IPS-20b (cell line): Measurements from ENCODE around the gene B3GAT3.
A peak's percentile ranks its signal among the peaks of the same experiment; 100 is the strongest.
"Not testable (repeated sequence)": the region's sequence is repeated elsewhere in the genome, so short reads cannot be mapped to it uniquely, and the experiment has no call there.

Experiments used
- H3K27ac ChIP-seq: one replicate; pipeline ENCODE4 v1.5.1; 2013; ENCODE audit warnings: low read length
- H3K27me3 ChIP-seq: 2 replicates; pipeline ENCODE4 v1.6.1; 2013; ENCODE audit warnings: mild to moderate bottlenecking, low read length, inconsistent platforms; ENCODE audit not compliant: insufficient read depth
- H3K36me3 ChIP-seq: 2 replicates; pipeline ENCODE4 v1.6.1; 2013; ENCODE audit warnings: low read depth, mild to moderate bottlenecking, inconsistent platforms, low read length, moderate library complexity; ENCODE audit not compliant: insufficient read depth
- H3K4me1 ChIP-seq: 2 replicates; pipeline ENCODE4 v1.6.1; 2013; ENCODE audit warnings: mild to moderate bottlenecking, control low read depth, inconsistent platforms, low read length, moderate library complexity; ENCODE audit not compliant: insufficient read depth
- H3K4me3 ChIP-seq: 2 replicates; pipeline ENCODE4 v1.5.1; 2013; ENCODE audit warnings: mild to moderate bottlenecking, low read length, inconsistent platforms
- H3K9ac ChIP-seq: 2 replicates; pipeline ENCODE4 v1.6.1; 2013; ENCODE audit warnings: low read depth, mild to moderate bottlenecking, inconsistent platforms, low read length, moderate library complexity
- H3K9me3 ChIP-seq: 2 replicates; pipeline ENCODE4 v1.6.1; 2013; ENCODE audit warnings: mild to moderate bottlenecking, low read depth, low read length, inconsistent platforms; ENCODE audit not compliant: insufficient read depth

The B3GAT3 gene

DNA sequence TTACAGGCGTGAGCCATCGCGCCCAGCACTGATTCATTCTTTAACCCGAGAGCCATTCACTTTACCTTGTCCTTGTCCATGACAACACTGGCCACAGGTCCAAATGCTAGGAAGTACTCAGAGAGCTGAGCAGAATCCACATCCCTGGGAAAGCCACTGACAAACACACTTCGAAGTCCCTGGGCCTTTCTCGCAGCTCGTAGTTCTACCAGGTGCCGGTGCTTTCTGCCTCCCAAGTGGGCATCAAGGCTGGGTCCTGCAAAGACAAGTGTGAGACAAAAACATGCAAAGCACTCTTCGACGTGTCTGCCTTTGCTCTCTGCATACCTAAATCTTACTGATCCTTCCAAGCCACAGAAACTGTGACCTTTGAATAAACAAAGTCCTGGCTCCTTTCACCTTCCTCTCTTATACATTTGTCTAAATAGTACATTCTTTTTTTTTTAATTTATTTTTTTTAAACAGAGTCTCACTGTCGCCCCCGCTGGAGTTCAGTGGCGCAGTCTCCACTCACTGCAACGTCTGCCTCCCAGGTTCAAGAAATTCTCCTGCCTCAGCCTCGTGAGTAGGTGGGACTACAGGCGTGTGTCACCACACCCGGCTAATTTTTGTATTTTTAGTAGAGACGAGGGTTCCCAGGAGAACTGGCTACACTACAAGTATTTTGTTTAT lies 32.7 kb downstream of the B3GAT3 start:
- Histone ChIP-seq H3K27ac (no peak overlapping the region), H3K4me3 (no peak overlapping the region), H3K9ac (no peak overlapping the region), H3K36me3 (peaks cover 46% of the 10 kb centered on the region), H3K4me1 (peaks cover 5% of the 10 kb centered on the region), H3K27me3 (no peaks in the 10 kb centered on the region), H3K9me3 (no peaks in the 10 kb centered on the region)

DNA sequence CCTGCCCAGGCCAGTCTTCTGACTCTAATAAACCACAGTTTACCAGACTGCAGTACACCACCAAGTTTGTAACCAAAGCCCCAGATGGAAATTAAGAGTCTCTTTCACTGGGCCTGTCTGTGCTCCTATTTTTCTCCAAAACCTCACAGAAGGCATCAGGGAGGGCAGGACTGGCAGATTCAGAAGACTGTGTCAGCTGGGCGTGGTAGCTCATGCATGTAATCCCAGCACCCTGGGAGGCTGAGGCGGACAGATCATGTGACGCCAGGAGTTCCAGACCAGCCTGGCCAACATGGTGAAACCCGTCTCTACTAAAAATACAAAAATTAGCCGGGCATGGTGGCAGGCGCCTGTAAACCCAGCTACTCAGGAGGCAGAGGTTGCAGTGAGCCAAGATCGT lies 36.4 kb downstream of the B3GAT3 start:
- not testable (repeated sequence) for H3K27me3 ChIP-seq, H3K4me1 ChIP-seq, H3K9me3 ChIP-seq, H3K4me3 ChIP-seq, H3K27ac ChIP-seq, H3K9ac ChIP-seq
- peaks cover 51% of the 10 kb centered on the region for H3K36me3 ChIP-seq

DNA sequence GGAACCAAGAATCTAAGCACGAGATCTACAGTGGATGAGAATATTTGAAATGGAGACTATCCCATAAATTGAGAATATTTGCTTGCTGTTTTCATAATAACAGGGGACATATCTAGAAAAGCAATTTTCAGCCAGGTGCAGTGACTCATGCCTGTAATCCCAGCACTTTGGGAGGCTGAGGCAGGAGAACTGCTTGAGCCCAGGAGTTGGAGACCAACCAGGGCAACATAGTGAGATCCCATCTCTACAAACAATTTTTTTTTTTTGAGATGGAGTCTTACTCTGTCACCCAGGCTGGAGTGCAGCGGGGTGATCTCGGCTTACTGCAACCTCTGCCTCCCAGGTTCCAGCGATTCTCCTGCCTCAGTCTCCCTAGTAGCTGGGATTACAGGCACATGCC lies 40.1 kb downstream of the B3GAT3 start:
- H3K9ac ChIP-seq, H3K27ac ChIP-seq, H3K4me3 ChIP-seq, H3K9me3 ChIP-seq, H3K27me3 ChIP-seq, H3K4me1 ChIP-seq: not testable (repeated sequence)
- peaks cover 61% of the 10 kb centered on the region for H3K36me3 ChIP-seq

DNA sequence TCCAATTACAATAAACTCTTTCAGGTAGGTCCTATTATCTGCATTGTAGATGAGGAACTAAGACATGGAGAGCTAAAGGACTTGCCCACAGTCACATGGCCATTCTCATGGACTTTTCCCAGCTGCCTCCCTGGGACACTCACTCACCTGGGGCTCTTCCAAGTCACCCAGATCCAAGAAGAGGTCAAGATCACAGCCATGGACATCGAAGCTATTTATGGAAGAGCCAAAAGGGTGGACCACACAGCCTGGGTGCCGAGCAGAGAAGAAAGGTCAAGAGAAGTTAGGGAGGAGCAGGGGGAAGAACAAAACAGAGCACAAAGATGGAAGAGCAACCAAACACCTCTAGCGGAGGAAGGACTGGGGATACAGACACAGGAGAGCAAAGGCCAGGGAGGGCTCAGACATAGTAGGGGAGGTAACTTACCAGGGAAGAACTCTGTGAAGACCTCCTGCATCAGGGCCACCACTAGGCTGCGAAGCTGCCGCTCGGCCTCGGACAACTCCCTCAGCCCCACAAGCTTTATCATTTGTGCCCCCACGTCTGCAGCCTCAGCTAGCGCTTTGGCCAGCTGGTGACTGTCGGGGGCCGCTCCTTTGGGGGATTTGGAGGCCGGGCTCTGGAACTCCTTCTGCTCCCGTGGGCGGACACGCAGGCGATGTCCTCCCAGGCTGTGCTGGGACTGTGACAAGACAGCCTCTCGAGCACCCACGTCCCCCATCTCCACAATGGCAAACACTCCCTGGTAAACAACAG lies 40.6 kb downstream of the B3GAT3 start:
- Histone ChIP-seq H3K27ac (no peak overlapping the region), H3K9ac (no peak overlapping the region), H3K4me3 (no peak overlapping the region), H3K9me3 (no peaks in the 10 kb centered on the region), H3K4me1 (no peaks in the 10 kb centered on the region), H3K27me3 (no peaks in the 10 kb centered on the region), H3K36me3 (peaks cover 64% of the 10 kb centered on the region)

GRCh38 chr11:62579252-62579651 lies 42.5 kb downstream of the B3GAT3 start:
- Histone ChIP-seq H3K9ac (no peak overlapping the region), H3K9me3 (no peaks in the 10 kb centered on the region), H3K4me1 (peaks cover 4% of the 10 kb centered on the region; the same call in 1 of the 2 replicates), H3K36me3 (peaks cover 61% of the 10 kb centered on the region), H3K27ac (no peak overlapping the region), H3K4me3 (no peak overlapping the region), H3K27me3 (no peaks in the 10 kb centered on the region)

GRCh38 chr11:62578541-62578940 lies 43.2 kb downstream of the B3GAT3 start:
- Histone ChIP-seq H3K36me3 (peaks cover 57% of the 10 kb centered on the region), H3K9me3 (no peaks in the 10 kb centered on the region), H3K4me1 (peaks cover 4% of the 10 kb centered on the region; the same call in 1 of the 2 replicates), H3K4me3 (no peak overlapping the region), H3K9ac (no peak overlapping the region), H3K27ac (no peak overlapping the region), H3K27me3 (no peaks in the 10 kb centered on the region)

GRCh38 chr11:62577046-62577714 lies 44.6 kb downstream of the B3GAT3 start:
- Histone ChIP-seq H3K9me3 (no peaks in the 10 kb centered on the region), H3K36me3 (peaks cover 60% of the 10 kb centered on the region), H3K4me1 (peaks cover 8% of the 10 kb centered on the region; the same call in 1 of the 2 replicates), H3K9ac (no peak overlapping the region), H3K27ac (no peak overlapping the region), H3K27me3 (no peaks in the 10 kb centered on the region), H3K4me3 (no peak overlapping the region)

GRCh38 chr11:62575837-62576236 lies 45.9 kb downstream of the B3GAT3 start:
- H3K27ac ChIP-seq, result no peak overlapping the region
- peaks cover 61% of the 10 kb centered on the region for H3K36me3 ChIP-seq
- peaks cover 15% of the 10 kb centered on the region; the same call in 1 of the 2 replicates for H3K4me1 ChIP-seq
- no peak overlapping the region for H3K9ac ChIP-seq
- no peak overlapping the region for H3K4me3 ChIP-seq
- H3K27me3 ChIP-seq, result no peaks in the 10 kb centered on the region
- H3K9me3 ChIP-seq, result no peaks in the 10 kb centered on the region

GRCh38 chr11:62575156-62575555 lies 46.6 kb downstream of the B3GAT3 start:
- peaks cover 15% of the 10 kb centered on the region; the same call in 1 of the 2 replicates for H3K4me1 ChIP-seq
- no peaks in the 10 kb centered on the region for H3K27me3 ChIP-seq
- peak overlapping the region; percentile 99; the same call in 1 of the 2 replicates for H3K4me3 ChIP-seq
- H3K9me3 ChIP-seq, result no peaks in the 10 kb centered on the region
- H3K27ac ChIP-seq, result no peak overlapping the region
- H3K36me3 ChIP-seq, result peaks cover 66% of the 10 kb centered on the region
- H3K9ac ChIP-seq, result peak overlapping the region; percentile 97; the same call in 1 of the 2 replicates

DNA sequence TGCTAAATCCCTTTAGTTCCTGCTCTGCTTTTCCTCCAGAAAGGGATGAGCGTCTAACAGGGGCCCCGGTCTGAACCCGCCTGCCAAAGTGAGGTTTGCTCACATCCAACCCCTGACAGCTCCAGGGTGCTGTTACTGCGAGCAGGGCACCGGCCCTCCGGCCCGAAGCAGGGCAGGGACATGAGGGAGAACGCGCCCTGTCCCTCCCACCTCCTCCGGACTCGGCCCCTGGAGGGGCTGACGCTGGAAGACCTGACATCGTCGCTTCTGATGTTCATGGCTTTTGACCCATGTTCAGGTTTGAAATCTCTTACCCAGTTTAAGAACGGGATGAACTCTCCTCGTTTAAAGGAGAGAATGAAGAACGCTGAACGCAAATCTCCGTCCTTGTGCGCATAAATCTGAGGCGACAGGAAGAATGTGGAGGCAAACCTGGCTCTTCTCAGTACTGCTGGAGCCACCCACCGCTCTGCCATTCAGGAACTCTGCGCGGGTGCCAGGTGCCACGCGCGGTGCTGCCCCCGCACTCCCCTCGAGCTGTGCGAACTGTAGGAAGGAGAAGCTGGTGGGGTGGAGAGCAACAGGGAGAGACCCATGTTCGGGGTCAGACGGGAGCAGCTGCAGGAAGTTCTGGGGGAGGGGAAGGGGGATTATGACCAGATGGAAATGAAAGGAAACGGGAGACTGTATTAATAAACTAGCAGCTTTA lies 47.3 kb downstream of the B3GAT3 start:
- peaks cover 15% of the 10 kb centered on the region; the same call in 1 of the 2 replicates for H3K4me1 ChIP-seq
- peaks cover 73% of the 10 kb centered on the region for H3K36me3 ChIP-seq
- no peaks in the 10 kb centered on the region for H3K27me3 ChIP-seq
- no peaks in the 10 kb centered on the region for H3K9me3 ChIP-seq
- H3K27ac ChIP-seq, result peak overlapping the region; percentile 40
- H3K9ac ChIP-seq, result peak overlapping the region; percentile 97
- peak overlapping the region; percentile 99 for H3K4me3 ChIP-seq

DNA sequence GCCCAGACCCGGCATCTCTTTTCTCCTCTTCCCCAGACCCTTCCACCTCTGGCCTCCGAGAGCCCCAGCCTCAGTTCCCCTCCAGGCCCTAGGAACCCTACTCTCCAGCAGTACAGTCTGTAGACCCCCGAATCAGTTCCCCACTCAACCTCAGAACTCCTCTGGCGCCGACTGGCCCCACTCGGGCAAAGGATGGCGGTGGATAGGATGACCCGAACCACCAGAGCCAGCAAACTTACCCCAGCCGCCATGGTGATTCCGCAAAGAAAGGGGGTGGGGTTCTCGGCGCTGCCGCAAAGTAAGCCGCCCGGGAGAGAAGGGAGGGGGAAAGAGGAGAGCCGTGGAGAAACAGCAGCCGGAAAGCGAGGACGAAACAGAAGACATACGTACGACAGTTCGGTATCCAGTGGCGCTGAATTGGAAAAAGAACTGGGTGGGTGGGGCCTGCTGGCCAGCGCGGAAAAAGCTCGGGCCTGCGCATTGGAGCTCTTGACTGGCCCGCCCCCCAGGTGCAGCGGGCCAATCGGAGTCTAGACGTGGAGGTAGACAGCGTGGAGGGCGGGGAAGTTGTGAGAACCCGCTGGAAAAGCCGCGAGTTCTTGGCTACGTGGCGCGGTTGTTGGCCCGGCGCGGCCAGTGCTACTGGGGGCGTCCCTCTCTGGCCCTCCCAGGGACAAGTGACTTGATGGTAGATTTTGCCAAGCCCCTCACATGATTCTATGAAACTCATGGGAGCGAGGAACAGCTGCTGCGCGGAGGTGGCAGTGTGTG lies 48.0 kb downstream of the B3GAT3 start, which contains the start of gene EEF1G:
TSS of gene EEF1G (minus strand) at position 300 of the 771 bp plus-strand sequence. CDS start at position 251, 49 bp downstream.
- Histone ChIP-seq H3K9ac (peak within 1 kb of the TSS; percentile 99), H3K27me3 (no peaks in the 10 kb centered on the region), H3K4me1 (peaks cover 15% of the 10 kb centered on the region; the same call in 1 of the 2 replicates), H3K4me3 (peak within 1 kb of the TSS; percentile 99), H3K27ac (peak within 1 kb of the TSS; percentile 62), H3K9me3 (no peaks in the 10 kb centered on the region), H3K36me3 (peaks cover 73% of the 10 kb centered on the region)
